Spleen (tissue), 11 donors: ENCODE results near the gene OR51A2. TPM values are rescaled to one million over a fixed set of nuclear protein-coding genes. Genes with fewer than 3 reads are reported as not detected.

ENCODE experiments used
- DNase-seq: peaks from one replicate; pipeline ENCODE4 v3.0.0-alpha.2; 2020
- H3K27ac ChIP-seq, 8 donors: fragments of 200-600 bp; sonication (generic) in 7 of 8; 1 replicate in 4 of 8; 2 replicates in 4 of 8; pipeline versions ENCODE4 v1.5.0 to v1.8.0; 2016 to 2021; ENCODE audit warnings: inconsistent platforms in 4 of 8, mild to moderate bottlenecking in 4 of 8, moderate library complexity in 1 of 8
- H3K27me3 ChIP-seq, 7 donors: fragments of 200-600 bp; sonication (generic) in 6 of 7; replicated peaks in 1 of 7; 1 replicate in 4 of 7; 2 replicates in 3 of 7; pipeline versions ENCODE4 v1.5.0 to v1.8.0; 2016 to 2021; ENCODE audit warnings: inconsistent platforms in 3 of 7, mild to moderate bottlenecking in 1 of 7
- H3K36me3 ChIP-seq, 6 donors: fragments of 200-600 bp; sonication (generic) in 5 of 6; 1 replicate in 4 of 6; 2 replicates in 2 of 6; pipeline versions ENCODE4 v1.5.0 to v1.8.0; 2016 to 2021; ENCODE audit warnings: inconsistent platforms in 2 of 6
- H3K4me1 ChIP-seq, 6 donors: fragments of 200-600 bp; sonication (generic) in 5 of 6; 1 replicate in 3 of 6; 2 replicates in 3 of 6; pipeline versions ENCODE4 v1.5.0 to v1.8.0; 2016 to 2021; ENCODE audit warnings: inconsistent platforms in 3 of 6
- H3K4me3 ChIP-seq, 8 donors: fragments of 200-600 bp; sonication (generic) in 7 of 8; 1 replicate in 4 of 8; 2 replicates in 4 of 8; pipeline versions ENCODE4 v1.5.0 to v1.8.0; 2016 to 2021; ENCODE audit warnings: inconsistent platforms in 4 of 8, mild to moderate bottlenecking in 4 of 8, moderate library complexity in 2 of 8
- H3K9me3 ChIP-seq, 8 donors: fragments of 200-600 bp; sonication (generic) in 7 of 8; 1 replicate in 4 of 8; 2 replicates in 4 of 8; pipeline versions ENCODE4 v1.5.0 to v1.8.0; 2016 to 2021; ENCODE audit warnings: inconsistent platforms in 4 of 8
- CTCF ChIP-seq, 11 experiments: fragments of 200-600 bp in 7 of 11; fragments of 450-650 bp in 4 of 11; sonication (generic) in 4 of 11; IDR thresholded peaks in 8 of 11; conservative IDR thresholded peaks in 3 of 11; 1 replicate in 7 of 11; 2 replicates in 4 of 11; pipeline versions ENCODE4 v1.4.0 to v1.8.0; 2016 to 2021; ENCODE audit warnings: antibody characterized with exemption in 11 of 11, inconsistent platforms in 4 of 11, mild to moderate bottlenecking in 1 of 11
- POLR2A ChIP-seq, 3 donors: fragments of 450-650 bp; IDR thresholded peaks; one replicate each; pipeline ENCODE4 v1.5.1; 2017; ENCODE audit warnings: antibody characterized with exemption in 3 of 3, mild to moderate bottlenecking in 1 of 3
- POLR2AphosphoS5 ChIP-seq, 3 donors: sonication (generic); formaldehyde crosslinking; IDR thresholded peaks; one replicate each; pipeline ENCODE4 v1.5.1; 2017; ENCODE audit warnings: antibody characterized with exemption in 3 of 3
- WGBS, 5 donors: extraction: QIAGEN DNeasy Blood & Tissue Kit in 3 of 5; methylation state at CpG; one replicate each; pipeline versions ENCODE4 v1.1.5 to v1.1.7; 2013 to 2018; 5-methylcytosine and 5-hydroxymethylcytosine counted together
- intact Hi-C: fragments of 100-400 bp; cut with DNase I; formaldehyde crosslinking; loops from one replicate; pipeline ENCODE4 v1.15.0; 2023; ENCODE audit warnings: low total_unique reads
- polyA plus RNA-seq, 3 donors: library from polyadenylated mRNA; stranded (reverse); fragments of 200-250 nt; gene quantifications; one replicate each; pipeline ENCODE4 v1.2.1, GENCODE V29; 2013
- total RNA-seq, 7 donors: library from RNA; depleted of rRNA in 3 of 7; stranded (reverse); fragments of >200 nt in 3 of 7; fragmentation: NEBNext Ultra II Directional in 4 of 7; extraction: Animal tissue kit (Norgen Biotek cat#: 25700) in 4 of 7; gene quantifications; one replicate each; pipeline versions ENCODE4 v1.1.0 to v1.2.1, GENCODE V29; 2016 to 2021
- donor health status: healthy with polysubstance abuse.
- donor health status: DM: no; HTN: no; CAD: no; lungs with moderate emphysema.
- donor health status: DM: no; HTN: no; CAD: no.
- donor health status: Bipolar disorder and iron deficiency.
- donor health status: healthy.
- donor health status: DM: no; HTN: no; CAD: no.
- donor health status: DM: yes; HTN: yes; CAD: no.

The OR51A2 gene
- total and polyA plus RNA-seq, 10 donors, result not detected

GRCh38 chr11:4962816-4963215 is 7.3 kb upstream of the OR51A2 start:
- no peak for DNase-seq
- Histone ChIP-seq H3K4me3 (no peak overlapping the region), H3K27me3 (no peaks in the 10 kb centered on the region), H3K36me3 (no peaks in the 10 kb centered on the region), H3K27ac (no peak overlapping the region), H3K4me1 (no peaks in the 10 kb centered on the region), H3K9me3 (peaks cover 0 to 7% (median 0%) of the 10 kb centered on the region in 8 donors)
- no peak for TF ChIP-seq CTCF (IDR thresholded peaks at IDR 0.05 in 8 of 11, conservative IDR thresholded peaks at IDR 0.05 in 3 of 11)
- TF ChIP-seq POLR2A (IDR thresholded peaks at IDR 0.05), result no peak
- TF ChIP-seq POLR2AphosphoS5 (IDR thresholded peaks at IDR 0.05), result no peak
- intact Hi-C loops, result no loop called here
- WGBS, 5 donors, result 68 to 86% (median 79%) methylated on average over 1 of the region's 1 CpG

GRCh38 chr11:4960877-4961276 is 5.4 kb upstream of the OR51A2 start:
- intact Hi-C loops, result no loop called here
- Histone ChIP-seq H3K27ac (no peak overlapping the region), H3K9me3 (peaks cover 0 to 7% (median 0%) of the 10 kb centered on the region in 8 donors), H3K4me3 (no peak overlapping the region), H3K27me3 (no peaks in the 10 kb centered on the region), H3K36me3 (no peaks in the 10 kb centered on the region), H3K4me1 (no peaks in the 10 kb centered on the region)
- DNase-seq, result no peak
- no peak for TF ChIP-seq POLR2A (IDR thresholded peaks at IDR 0.05)
- TF ChIP-seq POLR2AphosphoS5 (IDR thresholded peaks at IDR 0.05), result no peak
- TF ChIP-seq CTCF (IDR thresholded peaks at IDR 0.05 in 8 of 11, conservative IDR thresholded peaks at IDR 0.05 in 3 of 11), result no peak
- WGBS, 5 donors, result 70 to 85% (median 79%) methylated on average over 3 of the region's 3 CpGs

GRCh38 chr11:4957396-4957795 is 1.9 kb upstream of the OR51A2 start:
- Histone ChIP-seq H3K27me3 (no peaks in the 10 kb centered on the region), H3K4me1 (no peaks in the 10 kb centered on the region), H3K4me3 (no peak overlapping the region), H3K9me3 (no peaks in the 10 kb centered on the region), H3K27ac (no peak overlapping the region), H3K36me3 (no peaks in the 10 kb centered on the region)
- intact Hi-C loops, result no loop called here
- 80 to 93% (median 87%) methylated on average over 4 of the region's 4 CpGs for WGBS, 5 donors
- TF ChIP-seq POLR2A (IDR thresholded peaks at IDR 0.05), result no peak
- TF ChIP-seq POLR2AphosphoS5 (IDR thresholded peaks at IDR 0.05), result no peak
- DNase-seq, result no peak

- Histone ChIP-seq H3K9me3 (no peaks in the 10 kb centered on the region), H3K4me1 (no peaks in the 10 kb centered on the region), H3K27ac (no peak within 1 kb of the TSS), H3K36me3 (no peaks in the 10 kb centered on the region), H3K27me3 (no peaks in the 10 kb centered on the region), H3K4me3 (no peak within 1 kb of the TSS)
- TF ChIP-seq POLR2AphosphoS5 (IDR thresholded peaks at IDR 0.05), result no peak
- TF ChIP-seq POLR2A (IDR thresholded peaks at IDR 0.05), result no peak
- TF ChIP-seq CTCF (IDR thresholded peaks at IDR 0.05 in 8 of 11, conservative IDR thresholded peaks at IDR 0.05 in 3 of 11), result no peak
- intact Hi-C loops, result no loop called here
- DNase-seq, result no peak
Measured at GRCh38 chr11:4947505-4947904, 8.0 kb downstream of the OR51A2 start, which contains the start of gene OR51A4. OR51A4 (minus strand) TSS chr11:4947605; CDS start chr11:4947100, 505 bp downstream.

GRCh38 chr11:4936745-4937144 is 18.8 kb downstream of the OR51A2 start:
- Histone ChIP-seq H3K27me3 (no peaks in the 10 kb centered on the region), H3K4me3 (no peak overlapping the region), H3K36me3 (no peaks in the 10 kb centered on the region), H3K27ac (no peak overlapping the region), H3K4me1 (no peaks in the 10 kb centered on the region), H3K9me3 (no peaks in the 10 kb centered on the region)
- intact Hi-C loops, result no loop called here
- TF ChIP-seq POLR2AphosphoS5 (IDR thresholded peaks at IDR 0.05) (no peak), CTCF (IDR thresholded peaks at IDR 0.05 in 8 of 11, conservative IDR thresholded peaks at IDR 0.05 in 3 of 11) (no peak), POLR2A (IDR thresholded peaks at IDR 0.05) (no peak)
- 78 to 89% (median 84%) methylated on average over 3 of the region's 3 CpGs for WGBS, 5 donors
- DNase-seq, result no peak
